ENCODE results near the gene EIF4E2. TPM values are rescaled to one million over a fixed set of nuclear protein-coding genes. Genes with fewer than 3 reads are reported as not detected.
"Not testable (repeated sequence)": the region's sequence is repeated elsewhere in the genome, so short reads cannot be mapped to it uniquely, and the experiment has no call there.

Gene EIF4E2
- total RNA-seq, 1 donor from 2014 or later = 91.4 TPM

- no peak for DNase-seq (ENCODE audit: extremely low read depth, low read depth, low spot score)
These were observed 28.4 kb upstream of the EIF4E2 start for GRCh38 chr2:232521959-232522622.

DNA sequence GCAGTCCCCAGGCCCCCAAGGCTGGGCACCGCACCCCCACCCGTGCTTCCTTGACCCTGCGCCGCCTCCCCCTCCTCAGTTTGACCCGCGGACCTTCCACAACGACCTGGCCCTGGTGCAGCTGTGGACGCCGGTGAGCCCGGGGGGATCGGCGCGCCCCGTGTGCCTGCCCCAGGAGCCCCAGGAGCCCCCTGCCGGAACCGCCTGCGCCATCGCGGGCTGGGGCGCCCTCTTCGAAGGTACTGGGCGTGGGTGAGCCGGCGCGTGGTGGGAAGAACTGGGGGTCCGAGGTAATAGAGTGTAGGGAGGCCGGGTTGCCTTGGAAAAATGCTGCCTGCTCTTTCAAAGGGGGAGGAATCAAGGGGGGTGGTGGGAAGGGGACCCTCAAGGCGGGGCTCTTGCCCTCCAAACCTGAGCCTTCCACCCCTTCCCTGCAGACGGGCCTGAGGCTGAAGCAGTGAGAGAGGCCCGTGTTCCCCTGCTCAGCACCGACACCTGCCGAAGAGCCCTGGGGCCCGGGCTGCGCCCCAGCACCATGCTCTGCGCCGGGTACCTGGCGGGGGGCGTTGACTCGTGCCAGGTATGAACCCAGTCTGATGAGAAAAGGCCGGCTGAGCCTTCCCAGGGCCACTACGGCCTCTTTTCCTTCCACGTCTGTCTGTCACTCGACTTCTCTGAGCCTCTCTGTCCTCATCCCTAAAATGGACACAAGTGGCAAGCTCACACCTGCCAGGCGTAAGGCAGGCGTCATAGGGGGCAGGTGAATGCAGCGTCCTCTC lies 27.7 kb upstream of the EIF4E2 start:
- DNase-seq (ENCODE audit: extremely low read depth, low read depth, low spot score) = no peak

DNA sequence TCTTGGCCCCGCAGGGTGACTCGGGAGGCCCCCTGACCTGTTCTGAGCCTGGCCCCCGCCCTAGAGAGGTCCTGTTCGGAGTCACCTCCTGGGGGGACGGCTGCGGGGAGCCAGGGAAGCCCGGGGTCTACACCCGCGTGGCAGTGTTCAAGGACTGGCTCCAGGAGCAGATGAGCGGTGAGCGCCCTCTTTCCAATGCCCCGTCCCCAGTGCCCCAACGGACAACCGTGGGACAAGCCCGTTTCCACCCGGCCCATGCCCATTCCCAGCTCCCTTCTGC lies 27.1 kb upstream of the EIF4E2 start:
- no peak for DNase-seq (ENCODE audit: extremely low read depth, low read depth, low spot score)

DNA sequence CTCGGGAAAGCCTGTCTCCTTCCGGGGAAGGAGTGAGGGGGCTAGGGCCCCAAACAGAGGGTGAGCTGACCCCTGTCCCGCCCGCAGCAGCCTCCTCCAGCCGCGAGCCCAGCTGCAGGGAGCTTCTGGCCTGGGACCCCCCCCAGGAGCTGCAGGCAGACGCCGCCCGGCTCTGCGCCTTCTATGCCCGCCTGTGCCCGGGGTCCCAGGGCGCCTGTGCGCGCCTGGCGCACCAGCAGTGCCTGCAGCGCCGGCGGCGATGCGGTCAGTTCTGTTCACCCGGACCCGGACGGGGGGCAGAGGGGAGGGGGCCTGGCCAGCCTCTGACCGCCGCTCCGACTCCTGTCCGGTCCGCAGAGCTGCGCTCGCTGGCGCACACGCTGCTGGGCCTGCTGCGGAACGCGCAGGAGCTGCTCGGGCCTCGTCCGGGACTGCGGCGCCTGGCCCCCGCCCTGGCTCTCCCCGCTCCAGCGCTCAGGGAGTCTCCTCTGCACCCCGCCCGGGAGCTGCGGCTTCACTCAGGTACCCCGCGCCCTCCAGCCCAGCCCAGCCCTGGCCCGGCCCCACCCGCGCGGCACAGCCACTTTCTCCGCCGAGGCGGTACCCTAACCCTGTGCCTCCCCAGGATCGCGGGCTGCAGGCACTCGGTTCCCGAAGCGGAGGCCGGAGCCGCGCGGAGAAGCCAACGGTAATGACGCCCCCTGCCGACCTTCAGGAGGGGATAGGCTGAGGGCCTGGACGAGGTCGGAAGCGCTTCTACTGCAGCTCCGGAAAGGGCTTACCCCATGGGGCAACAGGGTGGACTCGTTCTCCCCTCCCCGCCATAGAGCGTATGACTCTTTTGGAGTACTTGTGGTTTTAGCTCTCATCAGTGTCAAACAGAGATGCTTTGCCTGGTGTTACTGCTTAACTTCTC lies 26.5 kb upstream of the EIF4E2 start:
- DNase-seq (ENCODE audit: extremely low read depth, low read depth, low spot score) = no peak

GRCh38 chr2:232524771-232525170 lies 25.7 kb upstream of the EIF4E2 start:
- no peak for DNase-seq (ENCODE audit: extremely low read depth, low read depth, low spot score)

GRCh38 chr2:232525199-232525598 lies 25.3 kb upstream of the EIF4E2 start:
- DNase-seq (ENCODE audit: extremely low read depth, low read depth, low spot score) = no peak

GRCh38 chr2:232525791-232526371 lies 24.6 kb upstream of the EIF4E2 start, which contains the start of gene CHRND:
Gene CHRND (plus strand): TSS chr2:232526160. CDS start chr2:232526216, 56 bp downstream.
- no peak for DNase-seq (ENCODE audit: extremely low read depth, low read depth, low spot score)

DNA sequence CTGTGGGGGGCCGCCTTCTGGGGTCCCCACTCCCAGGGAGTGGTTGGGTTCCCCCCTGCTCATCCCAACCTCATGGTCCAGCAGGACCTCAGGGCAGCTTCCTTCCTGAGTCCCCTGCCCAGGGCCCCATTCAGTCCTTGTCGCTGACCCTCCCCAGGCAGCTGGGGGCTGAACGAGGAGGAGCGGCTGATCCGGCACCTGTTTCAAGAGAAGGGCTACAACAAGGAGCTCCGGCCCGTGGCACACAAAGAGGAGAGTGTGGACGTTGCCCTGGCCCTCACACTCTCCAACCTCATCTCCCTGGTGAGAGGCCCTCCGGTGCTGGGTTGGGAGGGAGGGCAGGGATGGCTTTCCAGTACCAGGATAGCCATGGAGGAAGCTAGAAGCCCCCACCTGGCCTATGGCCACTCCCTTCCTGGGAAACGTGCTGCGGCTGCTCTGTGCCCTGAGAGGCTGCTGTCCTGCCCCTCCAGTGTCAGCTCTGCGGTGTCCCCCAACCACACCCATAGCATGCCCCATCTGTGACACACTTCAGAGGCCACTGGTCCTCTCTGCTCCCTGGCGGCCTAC lies 24.0 kb upstream of the EIF4E2 start:
- no peak for DNase-seq (ENCODE audit: extremely low read depth, low read depth, low spot score)

- DNase-seq (ENCODE audit: extremely low read depth, low read depth, low spot score) = no peak
These were observed 22.5 kb upstream of the EIF4E2 start for GRCh38 chr2:232527905-232528470.

DNA sequence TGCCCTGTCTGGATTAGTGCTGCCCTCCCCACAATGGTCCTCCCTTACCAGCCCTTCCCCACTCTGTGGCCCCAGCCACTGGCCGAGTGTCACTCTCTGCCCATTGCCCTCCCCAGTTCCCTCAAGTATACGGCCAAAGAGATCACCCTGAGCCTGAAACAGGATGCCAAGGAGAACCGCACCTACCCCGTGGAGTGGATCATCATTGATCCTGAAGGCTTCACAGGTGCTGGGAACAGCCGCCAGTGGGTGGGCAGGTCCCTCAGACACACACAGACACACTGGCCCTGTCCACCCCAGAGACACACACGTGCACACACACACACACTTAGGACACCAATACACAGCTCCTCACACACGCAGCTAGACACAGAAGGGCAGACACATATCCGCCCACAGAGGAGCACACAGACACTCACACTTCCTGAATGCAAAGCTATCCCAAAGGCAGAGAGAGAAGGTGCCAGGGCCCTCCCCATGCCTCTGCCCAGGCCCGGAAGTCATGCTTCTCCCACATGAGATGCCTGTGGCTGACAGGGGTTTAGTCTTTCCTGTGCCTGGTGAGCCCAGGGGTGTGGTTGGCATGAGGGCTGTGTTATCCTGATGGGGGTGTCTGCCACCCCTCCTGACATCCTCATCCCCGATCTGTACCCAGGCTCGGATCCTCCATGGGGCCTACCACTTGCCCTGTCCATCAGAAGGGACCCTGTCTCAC lies 21.6 kb upstream of the EIF4E2 start:
- DNase-seq (ENCODE audit: extremely low read depth, low read depth, low spot score) = no peak

- DNase-seq (ENCODE audit: extremely low read depth, low read depth, low spot score) = no peak
These were observed 20.5 kb upstream of the EIF4E2 start for GRCh38 chr2:232529806-232530547.

GRCh38 chr2:232530626-232531260 lies 19.7 kb upstream of the EIF4E2 start:
- DNase-seq (ENCODE audit: extremely low read depth, low read depth, low spot score) = no peak

- DNase-seq (ENCODE audit: extremely low read depth, low read depth, low spot score) = no peak
These were observed 18.1 kb upstream of the EIF4E2 start for GRCh38 chr2:232532419-232532818.

DNA sequence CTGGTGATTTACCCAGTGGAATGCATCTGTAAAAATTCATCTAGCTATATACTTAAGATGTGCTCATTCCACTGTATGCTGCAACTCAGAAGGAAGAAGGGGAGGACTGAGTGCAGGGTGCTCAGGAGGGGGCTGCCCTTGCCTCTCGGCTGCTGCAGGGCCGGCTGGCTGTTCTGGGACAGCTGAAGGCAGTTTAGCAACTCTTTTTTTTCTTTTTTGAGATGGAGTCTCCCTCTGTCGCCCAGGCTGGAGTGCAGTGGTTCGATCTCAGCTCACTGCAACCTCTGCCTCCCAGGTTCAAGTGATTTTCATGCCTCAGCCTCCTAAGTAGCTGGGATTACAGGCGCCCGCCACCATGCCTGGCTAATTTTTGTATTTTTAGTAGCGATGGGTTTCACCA lies 17.7 kb upstream of the EIF4E2 start:
- not testable (repeated sequence) for DNase-seq (ENCODE audit: extremely low read depth, low read depth, low spot score)

GRCh38 chr2:232533944-232534710 lies 16.4 kb upstream of the EIF4E2 start:
- DNase-seq (ENCODE audit: extremely low read depth, low read depth, low spot score) = no peak

GRCh38 chr2:232534940-232535651 lies 15.4 kb upstream of the EIF4E2 start:
- no peak for DNase-seq (ENCODE audit: extremely low read depth, low read depth, low spot score)

Data from glomerular endothelial cell (primary cell).